HTERT RPE-1 (cell line): ENCODE measurements around the gene PRR33.

Source experiments
- in situ Hi-C: fragments of 300-500 bp; cut with MboI; formaldehyde crosslinking; loops from 4 replicates; pipeline ENCODE4 v1.14.3; 2020; ENCODE audit warnings: low sequenced_read_pairs

Gene PRR33

DNA sequence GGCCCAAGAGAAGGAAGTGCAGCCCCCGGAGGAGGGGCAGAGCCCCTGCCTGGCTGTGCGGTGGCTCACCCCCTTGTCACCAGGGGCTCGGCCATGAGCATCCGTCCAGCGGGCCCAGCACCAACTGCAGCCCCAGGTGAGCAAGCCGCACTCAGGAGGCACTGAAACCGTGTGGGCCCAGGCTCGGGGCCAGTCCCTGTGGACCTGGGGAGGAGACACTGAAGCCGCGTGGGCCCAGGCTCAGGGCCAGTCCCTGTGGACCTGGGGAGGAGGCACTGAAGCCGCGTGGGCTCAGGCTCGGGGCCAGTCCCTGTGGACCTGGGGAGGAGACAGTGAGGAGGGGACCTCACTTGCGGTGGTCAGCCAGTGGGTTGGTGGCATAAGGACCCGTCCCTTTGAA, 24.9 kb downstream of the PRR33 start:
- in situ Hi-C loops = no loop called here

DNA sequence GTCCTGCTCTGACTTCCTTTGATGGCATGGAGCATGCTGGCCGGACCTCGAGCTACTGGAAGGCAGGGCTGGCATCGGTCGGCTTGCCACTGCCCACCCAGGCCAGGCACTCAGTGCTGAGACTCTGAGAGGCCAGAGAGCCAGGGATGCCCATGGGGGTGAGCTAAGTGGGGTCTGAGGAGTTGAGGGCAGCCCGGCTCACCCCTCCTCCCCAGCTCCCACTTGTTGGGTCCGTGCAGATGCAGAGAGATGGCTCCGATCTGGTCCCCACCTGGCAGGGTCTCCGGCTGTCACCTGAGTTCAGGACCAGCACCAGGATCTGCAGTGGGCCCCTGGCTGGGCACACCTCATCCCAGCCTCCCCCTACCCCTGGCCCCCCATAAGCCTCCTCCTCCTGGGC, 25.5 kb downstream of the PRR33 start:
- in situ Hi-C loops = no loop called here

DNA sequence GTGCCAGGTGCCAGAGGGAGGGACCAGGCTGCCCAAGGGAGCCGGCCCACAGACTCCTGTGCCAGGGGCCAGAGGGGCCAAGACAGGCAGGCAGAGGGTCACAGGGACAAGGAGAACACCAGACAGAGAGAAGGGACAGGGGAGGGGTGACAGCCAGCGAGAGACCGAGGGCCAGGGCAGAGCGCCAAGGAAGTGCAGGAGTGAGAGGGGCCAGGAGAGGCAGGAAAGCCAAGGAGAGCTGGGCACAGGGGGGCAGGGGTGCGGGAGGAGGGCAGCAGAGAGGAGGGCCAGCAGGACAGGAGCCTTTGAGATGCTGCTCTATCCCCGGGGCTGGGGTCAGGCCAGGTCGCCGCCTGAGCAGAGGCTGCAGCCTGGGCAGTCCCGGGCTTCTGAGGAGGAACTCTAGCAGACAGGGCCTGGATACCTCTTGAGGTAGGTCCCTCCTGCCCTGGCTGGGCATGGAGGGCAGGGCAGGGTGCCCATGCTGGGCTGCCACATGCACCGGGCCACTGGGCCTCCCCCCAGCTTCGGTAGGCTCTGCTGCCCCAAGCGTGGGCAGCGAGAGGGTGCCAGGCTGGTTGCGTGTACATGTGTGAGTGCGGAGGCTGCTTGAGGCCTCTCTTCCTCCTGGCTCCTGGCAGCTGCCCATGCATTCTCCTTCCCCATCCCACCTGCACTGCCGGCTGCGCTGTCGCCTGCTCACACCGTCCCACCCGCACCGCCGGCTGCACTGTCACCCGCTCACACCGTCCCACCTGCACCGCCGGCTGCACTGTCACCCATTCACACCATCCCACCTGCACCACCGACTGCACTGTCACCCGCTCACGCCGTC, 26.6 kb downstream of the PRR33 start:
- in situ Hi-C loops = no loop called here

GRCh38 chr11:1864231-1864630, 27.5 kb downstream of the PRR33 start:
- in situ Hi-C loops = no loop called here

GRCh38 chr11:1863352-1864216, 28.1 kb downstream of the PRR33 start:
- in situ Hi-C loops = no loop called here

DNA sequence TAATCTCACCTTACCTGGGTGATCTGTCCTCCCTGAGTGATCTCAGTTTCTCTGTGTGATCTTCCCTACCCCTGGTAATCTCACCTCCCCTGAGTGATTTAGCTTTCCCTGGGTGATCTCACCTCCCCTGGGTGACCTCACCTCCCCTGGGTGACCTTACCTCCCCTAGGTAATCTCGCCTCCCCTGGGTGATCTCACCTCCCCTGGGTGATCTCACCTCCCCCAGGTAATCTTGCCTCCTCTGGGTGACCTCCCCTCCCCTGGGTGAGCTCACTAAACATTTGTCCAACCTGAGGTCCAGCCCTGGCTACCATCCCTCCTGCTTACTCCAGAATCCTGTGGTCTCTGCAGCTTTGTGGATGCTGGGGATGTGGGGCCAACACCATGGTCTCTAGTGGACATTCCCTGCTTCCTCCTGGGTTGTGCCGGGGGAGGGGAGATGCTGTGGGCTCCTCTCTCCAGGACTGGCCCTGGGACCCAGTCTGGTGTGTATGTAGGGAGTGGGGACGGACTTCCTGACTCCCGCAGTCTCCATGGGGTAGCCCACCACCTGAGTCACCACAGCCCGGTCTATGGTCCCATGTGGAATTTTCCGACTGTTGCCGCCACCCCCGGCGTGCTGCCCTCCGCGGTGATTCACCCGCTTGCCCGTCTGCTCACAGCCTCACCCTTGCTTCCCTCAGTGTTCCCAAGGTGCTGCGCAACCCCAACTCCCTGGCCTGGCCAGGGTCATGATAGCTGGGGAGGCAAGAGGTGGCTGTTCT, 28.9 kb downstream of the PRR33 start:
- in situ Hi-C loops = no loop called here

DNA sequence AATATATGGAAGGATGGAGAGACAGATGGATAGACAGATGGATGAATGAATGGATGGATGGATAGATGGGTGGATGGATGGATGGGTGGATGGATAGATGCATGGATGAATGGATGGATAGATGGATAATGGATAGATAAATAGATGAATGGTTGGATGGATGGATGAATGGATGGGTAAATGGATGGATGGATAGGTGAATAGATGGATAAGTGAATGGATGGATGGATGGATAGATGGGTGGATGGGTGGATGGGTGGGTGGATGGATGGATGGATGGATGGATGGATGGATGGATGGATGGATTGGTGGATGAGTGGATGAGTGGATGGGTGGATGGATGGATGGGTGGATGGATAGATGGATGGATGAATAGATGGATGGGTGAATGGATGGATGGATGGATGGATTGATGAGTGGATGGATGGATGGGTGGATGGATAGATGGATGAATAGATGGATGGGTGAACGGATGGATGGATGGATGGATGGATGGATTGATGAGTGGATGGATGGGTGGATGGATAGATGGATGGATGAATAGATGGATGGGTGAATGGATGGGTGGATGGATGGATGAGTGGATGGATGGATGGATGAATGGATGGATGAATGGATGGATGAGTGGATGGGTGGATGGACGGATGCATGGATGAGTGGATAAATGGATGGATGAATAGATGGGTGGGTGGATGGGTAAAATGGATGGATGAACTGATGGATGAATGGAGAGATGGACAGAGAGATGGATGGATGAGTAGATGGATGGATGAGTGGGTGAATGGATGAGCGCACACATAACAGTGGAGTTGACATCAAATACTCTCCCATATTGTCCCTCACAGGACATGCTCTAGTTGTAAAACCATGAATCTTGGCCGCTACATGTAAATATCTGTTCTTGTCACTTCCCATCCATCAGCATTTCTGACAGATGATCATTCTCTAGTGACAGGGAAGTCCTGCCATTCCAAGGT, 30.0 kb downstream of the PRR33 start:
- in situ Hi-C loops = no loop called here

GRCh38 chr11:1860108-1860507, 31.6 kb downstream of the PRR33 start:
- in situ Hi-C loops = no loop called here

DNA sequence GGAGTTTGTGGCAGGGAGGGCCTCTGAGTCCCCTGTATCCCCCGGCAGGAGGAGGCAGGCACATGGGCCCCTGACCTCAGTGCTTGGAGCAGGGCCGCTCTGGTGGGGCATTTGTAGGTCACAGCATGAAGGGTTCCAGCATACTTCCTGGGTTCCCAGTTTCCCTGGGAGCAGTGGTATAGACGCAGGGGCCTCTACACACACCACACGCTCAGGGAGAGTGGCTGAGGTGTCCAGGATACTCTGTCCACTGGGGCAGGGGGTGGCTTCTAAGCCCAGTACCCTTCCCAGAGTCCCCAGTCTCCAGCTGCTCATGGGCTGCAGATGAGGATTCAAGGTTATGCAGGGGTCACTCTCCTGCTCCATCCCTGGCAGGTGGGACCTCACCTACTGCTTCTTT, 32.7 kb downstream of the PRR33 start:
- in situ Hi-C loops = no loop called here

DNA sequence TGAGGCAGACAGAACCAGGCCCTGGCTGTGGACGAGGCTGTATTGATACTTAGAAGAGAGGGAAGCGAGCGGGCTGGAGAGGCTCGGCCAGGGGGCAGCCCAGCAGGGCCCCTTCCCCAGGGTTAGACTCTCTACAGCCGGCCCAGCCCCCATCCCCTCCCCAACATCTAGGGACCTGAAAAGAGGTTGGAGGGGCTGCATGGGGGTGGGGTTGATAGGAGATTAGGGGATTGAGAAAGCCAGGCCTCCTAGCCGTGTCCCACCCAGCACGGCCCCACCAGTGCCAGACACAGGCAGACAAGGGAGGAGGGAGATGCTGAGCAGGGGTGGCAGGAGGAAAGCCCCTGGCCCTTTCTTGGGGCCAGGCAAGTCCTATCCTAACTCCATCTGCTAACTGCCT, 33.1 kb downstream of the PRR33 start:
- in situ Hi-C loops = no loop called here

DNA sequence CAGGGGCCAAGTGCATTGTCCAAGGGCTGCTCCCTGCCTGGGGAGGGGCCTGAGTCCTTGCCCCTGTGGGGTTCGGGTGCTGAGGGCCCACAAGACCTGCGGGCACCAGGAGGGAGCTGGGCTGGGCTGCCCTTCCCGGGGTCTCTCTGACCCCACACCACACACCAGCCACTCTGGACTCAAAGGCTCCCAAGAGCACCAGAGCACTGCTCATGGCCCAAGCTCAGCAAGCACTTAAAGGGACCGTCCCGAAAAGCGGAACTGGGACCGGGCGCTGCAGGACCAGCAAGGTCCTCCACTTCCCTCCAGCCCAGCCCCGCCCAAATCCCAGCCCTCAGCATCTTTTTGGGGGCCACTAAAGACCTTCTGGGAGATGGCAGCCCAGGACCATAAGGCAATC, 33.5 kb downstream of the PRR33 start:
- in situ Hi-C loops = no loop called here

DNA sequence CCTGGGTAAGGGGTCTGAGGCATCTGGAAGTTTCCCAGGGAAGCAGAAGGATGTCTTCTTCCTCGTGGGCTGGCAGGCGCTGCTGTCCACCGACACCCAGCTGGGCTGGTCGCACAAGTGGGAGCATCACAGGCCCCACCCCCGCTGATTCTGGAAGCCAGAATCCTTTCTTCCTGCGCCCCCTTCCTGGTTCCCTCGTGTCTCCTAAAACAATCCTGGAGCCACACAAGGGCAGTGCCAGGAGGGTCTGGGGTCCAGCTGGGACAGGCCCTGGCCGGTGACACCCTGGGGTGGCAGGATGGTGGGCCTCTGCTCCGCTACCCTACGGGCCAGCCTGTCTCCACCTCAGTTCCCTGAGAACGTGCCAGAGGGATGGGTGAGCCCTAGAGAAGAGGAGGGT, 34.6 kb downstream of the PRR33 start:
- in situ Hi-C loops = no loop called here

- in situ Hi-C loops = no loop called here
Measured at GRCh38 chr11:1856306-1857005, 35.2 kb downstream of the PRR33 start.

GRCh38 chr11:1855886-1856265, 35.8 kb downstream of the PRR33 start:
- in situ Hi-C loops = no loop called here

- in situ Hi-C loops = no loop called here
Measured at GRCh38 chr11:1854949-1855885, 36.5 kb downstream of the PRR33 start.

- in situ Hi-C loops = no loop called here
Measured at GRCh38 chr11:1854132-1854948, 37.4 kb downstream of the PRR33 start.

- in situ Hi-C loops = no loop called here
Measured at GRCh38 chr11:1853376-1854131, 38.1 kb downstream of the PRR33 start.
